HEK293T (cell line): ENCODE measurements around the gene PUDP.

Experiments
- ARNT ChIP-seq: fragments of 450-650 bp; IDR thresholded peaks from 2 replicates; pipeline ENCODE4 v1.6.1; 2017; ENCODE audit warnings: mild to moderate bottlenecking
- BHLHE40 ChIP-seq: fragments of 450-650 bp; IDR thresholded peaks from 2 replicates; pipeline ENCODE4 v1.6.1; 2016; ENCODE audit warnings: mild to moderate bottlenecking, moderate library complexity, borderline replicate concordance
- ELF4 ChIP-seq: fragments of 450-650 bp; IDR thresholded peaks from 2 replicates; pipeline ENCODE4 v1.6.1; 2017; ENCODE audit warnings: antibody characterized with exemption
- FOXA1 ChIP-seq: fragments of 450-650 bp; IDR thresholded peaks from 2 replicates; pipeline ENCODE4 v1.6.1; 2016; ENCODE audit warnings: mild to moderate bottlenecking
- FOXK2 ChIP-seq: fragments of 450-650 bp; IDR thresholded peaks from 2 replicates; pipeline ENCODE4 v1.6.1; 2016; ENCODE audit warnings: mild to moderate bottlenecking
- FOXM1 ChIP-seq: fragments of 450-650 bp; IDR thresholded peaks from 2 replicates; pipeline ENCODE4 v1.6.1; 2017; ENCODE audit warnings: mild to moderate bottlenecking, borderline replicate concordance
- HDGF ChIP-seq: fragments of 450-650 bp; IDR thresholded peaks from 2 replicates; pipeline ENCODE4 v1.6.1; 2017; ENCODE audit warnings: antibody characterized with exemption, borderline replicate concordance
- L3MBTL2 ChIP-seq: fragments of 450-650 bp; conservative IDR thresholded peaks from 2 replicates; pipeline ENCODE4 v1.6.1; 2016; ENCODE audit warnings: mild to moderate bottlenecking
- LEF1 ChIP-seq: fragments of 450-650 bp; IDR thresholded peaks from 2 replicates; pipeline ENCODE4 v1.6.1; 2017; ENCODE audit warnings: mild to moderate bottlenecking, borderline replicate concordance
- NFRKB ChIP-seq: fragments of 450-650 bp; IDR thresholded peaks from 2 replicates; pipeline ENCODE4 v1.6.1; 2016; ENCODE audit warnings: mild to moderate bottlenecking, moderate library complexity
- SP1 ChIP-seq: fragments of 450-650 bp; IDR thresholded peaks from 2 replicates; pipeline ENCODE4 v1.6.1; 2017
- SUZ12 ChIP-seq: fragments of 450-650 bp; IDR thresholded peaks from 2 replicates; pipeline ENCODE4 v1.6.1; 2016; ENCODE audit warnings: mild to moderate bottlenecking
- TARDBP ChIP-seq: fragments of 450-650 bp; IDR thresholded peaks from 2 replicates; pipeline ENCODE4 v1.6.1; 2016
- ZNF384 ChIP-seq: fragments of 450-650 bp; IDR thresholded peaks from 2 replicates; pipeline ENCODE4 v1.6.1; 2016

DNA sequence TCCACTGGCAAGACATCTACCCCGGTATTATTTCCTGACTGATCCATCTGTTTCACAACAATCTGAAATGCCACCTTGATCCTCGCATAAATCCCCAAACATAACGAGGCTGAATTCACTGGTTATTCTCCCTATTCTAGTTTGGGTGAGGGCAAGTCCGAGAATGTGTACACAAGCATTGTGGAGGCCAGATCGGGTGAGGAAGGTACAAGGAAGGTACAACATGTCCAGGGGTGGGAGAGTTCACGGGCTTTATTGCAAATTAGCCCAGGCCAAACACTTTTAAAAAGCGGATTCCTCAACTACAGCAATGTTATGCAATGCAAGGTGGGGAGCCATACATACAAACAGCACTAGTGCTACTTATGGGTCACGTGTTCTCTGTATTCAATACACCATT lies 82.5 kb downstream of the PUDP start:
- TF ChIP-seq FOXM1 (no peak), FOXA1 (no peak), LEF1 (no peak), ELF4 (no peak), SP1 (no peak), NFRKB (no peak), TARDBP (no peak), BHLHE40 (no peak), FOXK2 (no peak), SUZ12 (no peak), HDGF (no peak), ZNF384 (no peak), ARNT (no peak), L3MBTL2 (no peak)
